ENCODE results near the gene PGBD1. TPM values are rescaled to one million over a fixed set of nuclear protein-coding genes. Genes with fewer than 3 reads are reported as not detected.
A peak's percentile ranks its signal among the peaks of the same experiment; 100 is the strongest.

The PGBD1 gene
- polyA plus RNA-seq, 1 of the 3 experiments (the other 2 are of a cell fraction): 2.5 TPM

DNA sequence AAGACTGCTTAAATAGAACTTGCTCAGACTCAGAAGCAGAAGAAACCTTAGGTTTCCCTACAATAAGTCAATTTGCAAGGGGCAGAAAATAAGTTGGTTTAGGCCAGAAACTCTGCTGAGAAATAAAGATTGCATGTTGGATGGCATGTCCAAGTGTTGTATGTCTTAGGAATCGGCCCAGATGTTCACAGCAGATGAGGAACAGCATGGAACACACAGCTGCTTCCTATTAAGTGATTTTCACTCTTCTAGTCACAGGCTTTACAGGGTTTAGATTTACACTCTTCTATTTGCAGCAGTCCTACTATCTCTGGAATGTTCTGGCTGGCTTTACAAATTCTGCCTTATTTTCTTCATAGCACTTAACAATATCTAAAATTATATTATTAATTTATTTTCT, 32.5 kb upstream of the PGBD1 start:
- peaks cover 5 to 12% of the 10 kb centered on the region in 2 experiments; a peak in 3 of 4 replicates for H3K4me1 ChIP-seq (ENCODE audit: control insufficient read depth in 1 of 2, insufficient read depth in 2 of 2, low read depth in 1 of 2, low read length in 1 of 2)
- H4K20me1 ChIP-seq (ENCODE audit: insufficient read depth): no peaks in the 10 kb centered on the region
- no peak overlapping the region for H3K9ac ChIP-seq
- POLR2A ChIA-PET: no interaction called here
- H3K27me3 ChIP-seq (ENCODE audit: insufficient read depth): no peaks in the 10 kb centered on the region
- peaks cover 19% of the 10 kb centered on the region for H3K79me2 ChIP-seq (ENCODE audit: insufficient read depth)
- no peak overlapping the region for H3K4me3 ChIP-seq (ENCODE audit: low read depth in 2 of 2, low read length in 1 of 2)
- H3K4me2 ChIP-seq: no peak overlapping the region
- no peaks in the 10 kb centered on the region for H3F3A ChIP-seq (replicated peaks; ENCODE audit: insufficient read depth)
- no peak for TF ChIP-seq CTCF (IDR thresholded peaks at IDR 0.05)
- TF ChIP-seq GATA2 (CRISPR knock-in tag; IDR thresholded peaks at IDR 0.05): no peak
- no peak for TF ChIP-seq JUND (IDR thresholded peaks at IDR 0.05)
- TF ChIP-seq TEAD4 (IDR thresholded peaks at IDR 0.05; ENCODE audit: borderline replicate concordance, insufficient read depth): no peak
- no peak for TF ChIP-seq EZH2phosphoT487 (IDR thresholded peaks at IDR 0.05; ENCODE audit: borderline replicate concordance, low read depth)
- no peak for TF ChIP-seq FOXM1 (IDR thresholded peaks at IDR 0.05; ENCODE audit: low read depth)
- TF ChIP-seq, protein P1, sequence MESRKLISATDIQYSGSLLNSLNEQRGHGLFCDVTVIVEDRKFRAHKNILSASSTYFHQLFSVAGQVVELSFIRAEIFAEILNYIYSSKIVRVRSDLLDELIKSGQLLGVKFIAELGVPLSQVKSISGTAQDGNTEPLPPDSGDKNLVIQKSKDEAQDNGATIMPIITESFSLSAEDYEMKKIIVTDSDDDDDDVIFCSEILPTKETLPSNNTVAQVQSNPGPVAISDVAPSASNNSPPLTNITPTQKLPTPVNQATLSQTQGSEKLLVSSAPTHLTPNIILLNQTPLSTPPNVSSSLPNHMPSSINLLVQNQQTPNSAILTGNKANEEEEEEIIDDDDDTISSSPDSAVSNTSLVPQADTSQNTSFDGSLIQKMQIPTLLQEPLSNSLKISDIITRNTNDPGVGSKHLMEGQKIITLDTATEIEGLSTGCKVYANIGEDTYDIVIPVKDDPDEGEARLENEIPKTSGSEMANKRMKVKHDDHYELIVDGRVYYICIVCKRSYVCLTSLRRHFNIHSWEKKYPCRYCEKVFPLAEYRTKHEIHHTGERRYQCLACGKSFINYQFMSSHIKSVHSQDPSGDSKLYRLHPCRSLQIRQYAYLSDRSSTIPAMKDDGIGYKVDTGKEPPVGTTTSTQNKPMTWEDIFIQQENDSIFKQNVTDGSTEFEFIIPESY (IDR thresholded peaks at IDR 0.05; ENCODE audit: borderline replicate concordance, low read depth): no peak
- WGBS (ENCODE audit: low lambda C conversion rate): 86% methylated on average over 1 of the region's 1 CpG
- no peaks in the 10 kb centered on the region for H3K9me3 ChIP-seq
- DNase-seq: no peak
- CTCF ChIA-PET: no interaction called here
- no peak overlapping the region for H2AFZ ChIP-seq (ENCODE audit: low read depth)
- peaks cover 24 to 54% of the 10 kb centered on the region in 2 experiments for H3K36me3 ChIP-seq (replicated peaks in 1 of 2; ENCODE audit: control insufficient read depth in 1 of 2, insufficient read depth in 2 of 2, low read length in 1 of 2)
- no peaks in the 10 kb centered on the region for H3K9me2 ChIP-seq
- H3K27ac ChIP-seq (ENCODE audit: low read depth in 2 of 2, low read length in 1 of 2): no peak overlapping the region

DNA sequence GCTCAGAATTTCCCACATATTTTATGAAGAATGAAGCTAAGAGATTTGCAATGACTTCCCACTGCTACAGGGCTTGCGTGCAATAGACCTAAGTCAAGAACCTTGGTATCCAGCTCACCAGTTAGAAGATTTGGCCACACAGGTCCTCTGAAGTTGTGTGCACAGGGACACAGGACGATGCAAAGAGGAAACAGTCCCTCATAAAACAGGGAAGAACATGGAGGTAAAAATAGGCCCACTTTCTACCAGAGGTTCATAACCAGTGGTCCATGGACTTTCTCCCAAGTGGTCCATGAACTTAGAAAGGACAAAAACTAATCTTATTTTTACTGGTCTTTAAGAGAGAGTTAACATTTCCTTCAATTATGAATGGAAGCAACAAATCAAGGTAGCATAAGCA, 30.6 kb upstream of the PGBD1 start:
- no peak for DNase-seq
- WGBS (ENCODE audit: low lambda C conversion rate): 67% methylated on average over 2 of the region's 2 CpGs
- no peaks in the 10 kb centered on the region for H3K9me3 ChIP-seq
- no peaks in the 10 kb centered on the region for H4K20me1 ChIP-seq (ENCODE audit: insufficient read depth)
- H3K9ac ChIP-seq: no peak overlapping the region
- H2AFZ ChIP-seq (ENCODE audit: low read depth): peak overlapping the region; percentile 2; the same call in 1 of the 2 replicates
- peaks cover 19% of the 10 kb centered on the region for H3K79me2 ChIP-seq (ENCODE audit: insufficient read depth)
- TF ChIP-seq YY1 (IDR thresholded peaks at IDR 0.05; ENCODE audit: low read depth): no peak
- TF ChIP-seq RAD21 (IDR thresholded peaks at IDR 0.05; ENCODE audit: low read length): no peak
- no peaks in the 10 kb centered on the region for H3F3A ChIP-seq (replicated peaks; ENCODE audit: insufficient read depth)
- peak overlapping the region; percentile 93 to 97 for H3K4me3 ChIP-seq (ENCODE audit: low read depth in 2 of 2, low read length in 1 of 2)
- ChIA-PET CTCF (interaction anchor here (1.5 kb wide), 1 partner anchor 105 kb away, joined by 4 read pairs; no protein-coding TSS in a partner anchor), POLR2A (no interaction called here)
- no peaks in the 10 kb centered on the region for H3K9me2 ChIP-seq
- H3K4me2 ChIP-seq: peak overlapping the region; percentile 79
- no peak overlapping the region for H3K27ac ChIP-seq (ENCODE audit: low read depth in 2 of 2, low read length in 1 of 2)
- H3K4me1 ChIP-seq (ENCODE audit: control insufficient read depth in 1 of 2, insufficient read depth in 2 of 2, low read depth in 1 of 2, low read length in 1 of 2): peaks cover 5 to 12% of the 10 kb centered on the region in 2 experiments; a peak in 3 of 4 replicates
- H3K27me3 ChIP-seq (ENCODE audit: insufficient read depth): no peaks in the 10 kb centered on the region
- H3K36me3 ChIP-seq (replicated peaks in 1 of 2; ENCODE audit: control insufficient read depth in 1 of 2, insufficient read depth in 2 of 2, low read length in 1 of 2): peaks cover 15 to 36% of the 10 kb centered on the region in 2 experiments
